Ectodermal cell (in vitro differentiated cells): ENCODE results near the gene VEGFA.

Experiments
- H3K27ac ChIP-seq: 2 replicates; pipeline ENCODE4 v1.7.0; 2013; ENCODE audit warnings: mild to moderate bottlenecking, low read depth, low read length; ENCODE audit not compliant: insufficient read depth, poor library complexity, severe bottlenecking
- H3K27me3 ChIP-seq: 2 replicates; pipeline ENCODE4 v1.7.0; 2013; ENCODE audit warnings: mild to moderate bottlenecking, low read length; ENCODE audit not compliant: insufficient read depth, control insufficient read depth, poor library complexity, severe bottlenecking
- H3K36me3 ChIP-seq: one replicate; pipeline ENCODE4 v1.7.0; 2013; ENCODE audit warnings: low read length; ENCODE audit not compliant: control insufficient read depth, insufficient read depth
- H3K4me1 ChIP-seq: one replicate; pipeline ENCODE4 v1.7.0; 2013; ENCODE audit warnings: low read length; ENCODE audit not compliant: control insufficient read depth, insufficient read depth
- H3K4me3 ChIP-seq: 2 replicates; pipeline ENCODE4 v1.7.0; 2013; ENCODE audit warnings: low read depth, low read length, control low read depth; ENCODE audit not compliant: insufficient read depth
- H3K9me3 ChIP-seq: 2 replicates; pipeline ENCODE4 v1.7.0; 2013; ENCODE audit warnings: mild to moderate bottlenecking, low read length, moderate library complexity; ENCODE audit not compliant: control insufficient read depth
- WGBS, 2 experiments: methylation state at CpG; one replicate each; pipeline ENCODE4 v1.1.7; 2013; ENCODE audit warnings: missing lambda C conversion rate in 2 of 2; 5-methylcytosine and 5-hydroxymethylcytosine counted together

Gene VEGFA

GRCh38 chr6:43729537-43729936, 40.5 kb upstream of the VEGFA start:
- Histone ChIP-seq H3K36me3 (no peaks in the 10 kb centered on the region), H3K27ac (no peak overlapping the region), H3K9me3 (no peaks in the 10 kb centered on the region), H3K27me3 (no peaks in the 10 kb centered on the region), H3K4me1 (no peaks in the 10 kb centered on the region), H3K4me3 (no peak overlapping the region)
- 92 to 99% methylated on average over 4 to 6 of the region's 6 CpGs for WGBS, 2 experiments

GRCh38 chr6:43730634-43731033, 39.4 kb upstream of the VEGFA start:
- no peaks in the 10 kb centered on the region for H3K4me1 ChIP-seq
- H3K27me3 ChIP-seq, result no peaks in the 10 kb centered on the region
- H3K9me3 ChIP-seq, result no peaks in the 10 kb centered on the region
- no peak overlapping the region for H3K27ac ChIP-seq
- no peaks in the 10 kb centered on the region for H3K36me3 ChIP-seq
- H3K4me3 ChIP-seq, result no peak overlapping the region

- Histone ChIP-seq H3K4me3 (no peak overlapping the region), H3K4me1 (no peaks in the 10 kb centered on the region), H3K36me3 (no peaks in the 10 kb centered on the region), H3K9me3 (no peaks in the 10 kb centered on the region), H3K27me3 (no peaks in the 10 kb centered on the region), H3K27ac (no peak overlapping the region)
- WGBS, 2 experiments, result 72 to 74% methylated on average over 10 of the region's 10 CpGs
These were observed 36.3 kb upstream of the VEGFA start for GRCh38 chr6:43733471-43734293.

- H3K9me3 ChIP-seq, result no peaks in the 10 kb centered on the region
- H3K27ac ChIP-seq, result no peak overlapping the region
- H3K27me3 ChIP-seq, result no peaks in the 10 kb centered on the region
- H3K36me3 ChIP-seq, result no peaks in the 10 kb centered on the region
- 87 to 90% methylated on average over 3 of the region's 3 CpGs for WGBS, 2 experiments
- no peak overlapping the region for H3K4me3 ChIP-seq
- no peaks in the 10 kb centered on the region for H3K4me1 ChIP-seq
These were observed 35.7 kb upstream of the VEGFA start for GRCh38 chr6:43734294-43734665.

GRCh38 chr6:43735642-43736199, 34.3 kb upstream of the VEGFA start:
- WGBS, 2 experiments, result 77 to 96% methylated on average over 2 of the region's 2 CpGs
- no peak overlapping the region for H3K4me3 ChIP-seq
- H3K36me3 ChIP-seq, result no peaks in the 10 kb centered on the region
- H3K4me1 ChIP-seq, result peaks cover 13% of the 10 kb centered on the region
- no peak overlapping the region for H3K27ac ChIP-seq
- no peaks in the 10 kb centered on the region for H3K9me3 ChIP-seq
- no peaks in the 10 kb centered on the region for H3K27me3 ChIP-seq

- Histone ChIP-seq H3K9me3 (no peaks in the 10 kb centered on the region), H3K4me1 (peaks cover 18% of the 10 kb centered on the region), H3K36me3 (no peaks in the 10 kb centered on the region), H3K4me3 (no peak overlapping the region), H3K27me3 (no peaks in the 10 kb centered on the region), H3K27ac (no peak overlapping the region)
- 88% methylated on average over 2 of the region's 2 CpGs for WGBS, 2 experiments
These were observed 33.7 kb upstream of the VEGFA start for GRCh38 chr6:43736211-43736786.

- Histone ChIP-seq H3K9me3 (no peaks in the 10 kb centered on the region), H3K27ac (no peak overlapping the region), H3K4me3 (no peak overlapping the region), H3K4me1 (peaks cover 21% of the 10 kb centered on the region), H3K27me3 (no peaks in the 10 kb centered on the region), H3K36me3 (no peaks in the 10 kb centered on the region)
- WGBS, 2 experiments, result 85 to 90% methylated on average over 2 of the region's 2 CpGs
These were observed 33.2 kb upstream of the VEGFA start for GRCh38 chr6:43736844-43737243.

GRCh38 chr6:43737272-43738081, 32.5 kb upstream of the VEGFA start:
- WGBS, 2 experiments, result 77 to 81% methylated on average over 15 of the region's 15 CpGs
- Histone ChIP-seq H3K27me3 (no peaks in the 10 kb centered on the region), H3K4me3 (no peak overlapping the region), H3K9me3 (no peaks in the 10 kb centered on the region), H3K36me3 (no peaks in the 10 kb centered on the region), H3K27ac (no peak overlapping the region), H3K4me1 (peaks cover 21% of the 10 kb centered on the region)

GRCh38 chr6:43738267-43738676, 31.7 kb upstream of the VEGFA start:
- no peaks in the 10 kb centered on the region for H3K27me3 ChIP-seq
- 63 to 67% methylated on average over 3 of the region's 3 CpGs for WGBS, 2 experiments
- H3K36me3 ChIP-seq, result no peaks in the 10 kb centered on the region
- H3K27ac ChIP-seq, result no peak overlapping the region
- H3K4me3 ChIP-seq, result no peak overlapping the region
- no peaks in the 10 kb centered on the region for H3K9me3 ChIP-seq
- peaks cover 21% of the 10 kb centered on the region for H3K4me1 ChIP-seq
